ENCODE data around the gene ATG9B.
"Not testable (repeated sequence)": the region's sequence is repeated elsewhere in the genome, so short reads cannot be mapped to it uniquely, and the experiment has no call there.

Gene ATG9B

GRCh38 chr7:151028948-151029501, 4.7 kb upstream of the ATG9B start:
- DNase-seq: no peak
- in situ Hi-C loops (cut with HindIII; ENCODE audit: low pct_ligation_motif_present, low sequenced_read_pairs): no loop called here

GRCh38 chr7:151028131-151028947, 4.0 kb upstream of the ATG9B start, which contains the start of gene ABCB8:
ABCB8 (plus strand) TSS chr7:151028450; CDS start chr7:151028516, 66 bp downstream.
- in situ Hi-C loops (cut with HindIII; ENCODE audit: low pct_ligation_motif_present, low sequenced_read_pairs): no loop called here
- Histone ChIP-seq H3K36me3 (replicated peaks) (peaks cover 4% of the 10 kb centered on the region), H3K27ac (peak within 1 kb of the TSS; percentile 72), H3K27me3 (replicated peaks) (no peaks in the 10 kb centered on the region), H3K4me3 (ENCODE audit: low read depth, low read length) (peak within 1 kb of the TSS; percentile 85)
- peak; percentile 99 for DNase-seq
- peak; percentile 58 for TF ChIP-seq CTCF (IDR thresholded peaks at IDR 0.05; ENCODE audit: low read depth, low read length, missing control alignments)

More at GRCh38 chr7:151028948-151029501, 4.7 kb upstream of the ATG9B start:
- Histone ChIP-seq H3K27me3 (replicated peaks) (no peaks in the 10 kb centered on the region), H3K36me3 (replicated peaks) (peaks cover 8% of the 10 kb centered on the region), H3K27ac (peak overlapping the region; percentile 72), H3K4me3 (ENCODE audit: low read depth, low read length) (peak overlapping the region; percentile 85)
- no peak for TF ChIP-seq CTCF (IDR thresholded peaks at IDR 0.05; ENCODE audit: low read depth, low read length, missing control alignments)

GRCh38 chr7:151027728-151028130, 3.4 kb upstream of the ATG9B start:
- Histone ChIP-seq H3K27ac (peak overlapping the region; percentile 72), H3K4me3 (ENCODE audit: low read depth, low read length) (peak overlapping the region; percentile 85)
- in situ Hi-C loops (cut with HindIII; ENCODE audit: low pct_ligation_motif_present, low sequenced_read_pairs); H3K27me3 ChIP-seq (replicated peaks); H3K36me3 ChIP-seq (replicated peaks); DNase-seq: not testable (repeated sequence)

GRCh38 chr7:151026771-151027727, 2.8 kb upstream of the ATG9B start:
- H3K36me3 ChIP-seq (replicated peaks); H3K27ac ChIP-seq; in situ Hi-C loops (cut with HindIII; ENCODE audit: low pct_ligation_motif_present, low sequenced_read_pairs); H3K4me3 ChIP-seq (ENCODE audit: low read depth, low read length); DNase-seq; H3K27me3 ChIP-seq (replicated peaks): not testable (repeated sequence)

GRCh38 chr7:151025924-151026671, 1.8 kb upstream of the ATG9B start:
- Histone ChIP-seq H3K4me3 (ENCODE audit: low read depth, low read length) (no peak overlapping the region), H3K27ac (no peak overlapping the region), H3K27me3 (replicated peaks) (no peaks in the 10 kb centered on the region), H3K36me3 (replicated peaks) (no peaks in the 10 kb centered on the region)
- DNase-seq: no peak
- in situ Hi-C loops (cut with HindIII; ENCODE audit: low pct_ligation_motif_present, low sequenced_read_pairs): no loop called here
- TF ChIP-seq CTCF (IDR thresholded peaks at IDR 0.05; ENCODE audit: low read depth, low read length, missing control alignments): no peak

- peaks cover 24% of the 10 kb centered on the region for H3K27me3 ChIP-seq (replicated peaks)
- no peak for DNase-seq
- no peak overlapping the region for H3K27ac ChIP-seq
- H3K36me3 ChIP-seq (replicated peaks): no peaks in the 10 kb centered on the region
- in situ Hi-C loops (cut with HindIII; ENCODE audit: low pct_ligation_motif_present, low sequenced_read_pairs): no loop called here
- TF ChIP-seq CTCF (IDR thresholded peaks at IDR 0.05; ENCODE audit: low read depth, low read length, missing control alignments): no peak
- no peak overlapping the region for H3K4me3 ChIP-seq (ENCODE audit: low read depth, low read length)
Observed at GRCh38 chr7:151023232-151023631, 1.1 kb downstream of the ATG9B start.
